ENCODE data around the gene SEC22C.
"Not testable (repeated sequence)": the region's sequence is repeated elsewhere in the genome, so short reads cannot be mapped to it uniquely, and the experiment has no call there.

- TF ChIP-seq CTCF, POLR2A, POLR2AphosphoS5 (IDR thresholded peaks at IDR 0.05): not testable (repeated sequence)
Measured at GRCh38 chr3:42597098-42597497, 15.3 kb upstream of the SEC22C start.

Measured in suprapubic skin (tissue), 4 donors.